HepG2 (cell line): Measurements from ENCODE around the gene ABHD17C. TPM values are rescaled to one million over a fixed set of nuclear protein-coding genes. Genes with fewer than 3 reads are reported as not detected.

Source experiments
- ATAD3A ChIP-seq: sonication (generic); formaldehyde crosslinking; IDR thresholded peaks from 2 replicates; pipeline ENCODE4 v1.4.0; 2020; ENCODE audit warnings: missing genetic modification reagents
- CBX1 ChIP-seq: IDR thresholded peaks from one replicate; pipeline ENCODE4 v1.6.1; 2016; ENCODE audit warnings: antibody characterized with exemption, low read depth
- GLI4 ChIP-seq: sonication (generic); formaldehyde crosslinking; IDR thresholded peaks from 2 replicates; pipeline ENCODE4 v1.5.1; 2020; ENCODE audit warnings: missing genetic modification reagents, mild to moderate bottlenecking, moderate library complexity, borderline replicate concordance
- GPBP1L1 ChIP-seq: sonication (generic); formaldehyde crosslinking; IDR thresholded peaks from 2 replicates; pipeline ENCODE4 v1.5.0; 2020; ENCODE audit warnings: mild to moderate bottlenecking, missing genetic modification reagents
- HNRNPUL1 ChIP-seq: fragments of 200-400 bp; formaldehyde crosslinking; IDR thresholded peaks from 2 replicates; pipeline ENCODE4 v1.6.1; 2017; ENCODE audit warnings: low read depth, mild to moderate bottlenecking, low read length, moderate library complexity
- KAT2B ChIP-seq: fragments of 150-350 bp; IDR thresholded peaks from 2 replicates; pipeline ENCODE4 v1.6.1; 2014; ENCODE audit warnings: low read depth, low read length, borderline replicate concordance
- MAFG ChIP-seq: sonication (generic); formaldehyde crosslinking; IDR thresholded peaks from 2 replicates; pipeline ENCODE4 v1.5.1; 2020; ENCODE audit warnings: mild to moderate bottlenecking, missing genetic modification reagents
- RBM39 ChIP-seq: fragments of 200-400 bp; formaldehyde crosslinking; IDR thresholded peaks from one replicate; pipeline ENCODE4 v1.6.1; 2018; ENCODE audit warnings: antibody characterized with exemption, mild to moderate bottlenecking, low read depth, low read length; ENCODE audit not compliant: poor library complexity, severe bottlenecking
- RFX3 ChIP-seq: IDR thresholded peaks from 2 replicates; pipeline ENCODE4 v1.6.1; 2016; ENCODE audit warnings: missing biosample characterization, missing genetic modification reagents
- SRF ChIP-seq: IDR thresholded peaks from 2 replicates; pipeline ENCODE4 v1.6.1; 2011; ENCODE audit warnings: mild to moderate bottlenecking, low read depth, low read length, moderate library complexity
- TBX3 ChIP-seq: fragments of 450-650 bp; IDR thresholded peaks from 2 replicates; pipeline ENCODE4 v1.6.1; 2017; ENCODE audit warnings: antibody characterized with exemption, mild to moderate bottlenecking, inconsistent platforms, borderline replicate concordance
- TCF12 ChIP-seq, 2 experiments: fragments of 450-650 bp in 1 of 2; sonication (generic) in 1 of 2; formaldehyde crosslinking in 1 of 2; IDR thresholded peaks; 2 replicates each; pipeline versions ENCODE4 v1.6.1 to v1.8.0; 2017 to 2022; ENCODE audit warnings: antibody characterized with exemption in 1 of 2, mild to moderate bottlenecking in 1 of 2, missing genetic modification reagents in 1 of 2, moderate library complexity in 1 of 2
- ZBTB21 ChIP-seq: sonication (generic); formaldehyde crosslinking; IDR thresholded peaks from 2 replicates; pipeline ENCODE4 v1.4.0; 2020; ENCODE audit warnings: missing genetic modification reagents
- ZBTB25 ChIP-seq: IDR thresholded peaks from 2 replicates; pipeline ENCODE4 v1.6.1; 2018; ENCODE audit warnings: missing genetic modification reagents
- ZC3H4 ChIP-seq: sonication (generic); formaldehyde crosslinking; IDR thresholded peaks from 2 replicates; pipeline ENCODE4 v1.4.0; 2020; ENCODE audit warnings: missing genetic modification reagents, borderline replicate concordance
- ZFP36 ChIP-seq: fragments of 150-350 bp; IDR thresholded peaks from 2 replicates; pipeline ENCODE4 v1.6.1; 2018; ENCODE audit warnings: borderline replicate concordance, low read length, low read depth; ENCODE audit not compliant: partially characterized antibody
- ZKSCAN5 ChIP-seq: sonication (generic); formaldehyde crosslinking; IDR thresholded peaks from 2 replicates; pipeline ENCODE4 v1.5.1; 2020; ENCODE audit warnings: mild to moderate bottlenecking, missing genetic modification reagents
- ZMYM4 ChIP-seq: sonication (generic); formaldehyde crosslinking; IDR thresholded peaks from 2 replicates; pipeline ENCODE4 v1.8.1; 2023; ENCODE audit warnings: mild to moderate bottlenecking, missing genetic modification reagents
- ZNF281 ChIP-seq: sonication (generic); formaldehyde crosslinking; IDR thresholded peaks from 2 replicates; pipeline ENCODE4 v1.4.0; 2020; ENCODE audit warnings: missing genetic modification reagents, borderline replicate concordance
- ZNF546 ChIP-seq: sonication (generic); formaldehyde crosslinking; conservative IDR thresholded peaks from 2 replicates; pipeline ENCODE4 v1.8.1; 2023; ENCODE audit warnings: mild to moderate bottlenecking, missing genetic modification reagents
- ZNF761 ChIP-seq: sonication (generic); formaldehyde crosslinking; conservative IDR thresholded peaks from 2 replicates; pipeline ENCODE4 v1.4.0; 2020; ENCODE audit warnings: mild to moderate bottlenecking, missing genetic modification reagents
- ZNF781 ChIP-seq: sonication (generic); formaldehyde crosslinking; IDR thresholded peaks from 2 replicates; pipeline ENCODE4 v1.5.1; 2020; ENCODE audit warnings: borderline replicate concordance, mild to moderate bottlenecking, missing genetic modification reagents; ENCODE audit errors: not compliant biosample characterization
- ZSCAN20 ChIP-seq: sonication (generic); formaldehyde crosslinking; IDR thresholded peaks from 2 replicates; pipeline ENCODE4 v1.4.0; 2020; ENCODE audit warnings: missing genetic modification reagents, mild to moderate bottlenecking, borderline replicate concordance
- ZSCAN29 ChIP-seq: sonication (generic); formaldehyde crosslinking; conservative IDR thresholded peaks from 2 replicates; pipeline ENCODE4 v1.4.0; 2020; ENCODE audit warnings: mild to moderate bottlenecking, missing genetic modification reagents
- ZSCAN30 ChIP-seq: sonication (generic); formaldehyde crosslinking; IDR thresholded peaks from 2 replicates; pipeline ENCODE4 v1.5.0; 2020; ENCODE audit warnings: mild to moderate bottlenecking, missing genetic modification reagents
- polyA plus RNA-seq, 8 experiments: library from polyadenylated mRNA; depleted of rRNA in 3 of 8; stranded (reverse) in 7 of 8; unstranded in 1 of 8; fragments of >200 nt; fragmentation: Illumina TruSeq in 4 of 8; extraction: Trizol in 4 of 8; gene quantifications; 2 replicates each; pipeline versions ENCODE4 v1.2.1 to v1.2.3, GENCODE V29; 2011 to 2016; ENCODE audit warnings: low read depth in 4 of 8, missing spikeins in 1 of 8, mixed read lengths in 1 of 8; ENCODE audit not compliant: insufficient read depth in 1 of 8
- total RNA-seq, 5 experiments: library from RNA; depleted of rRNA; stranded (reverse); fragments of >200 nt; fragmentation: Illumina TruSeq; extraction: Trizol; gene quantifications; 2 replicates each; pipeline ENCODE4 v1.2.3, GENCODE V29; 2016; ENCODE audit warnings: low read depth in 1 of 5

The ABHD17C gene
- total and polyA plus RNA-seq, 2 of the 13 experiments (the other 11 are each of a cell fraction or from before 2014, with no cell fraction given), result 2.9 to 3.9 TPM

GRCh38 chr15:80780416-80781221 is 85.5 kb downstream of the ABHD17C start (continued):
- peak; percentile 86; the same call in 1 of the 2 replicates for TF ChIP-seq ZSCAN20 (CRISPR knock-in tag)
- TF ChIP-seq ZSCAN30, result no peak
- peak; percentile 91 for TF ChIP-seq ZNF781 (CRISPR knock-in tag)
- no peak for TF ChIP-seq ZSCAN29 (CRISPR knock-in tag)
- TF ChIP-seq GPBP1L1 (CRISPR knock-in tag), result no peak
- TF ChIP-seq ZBTB25 (CRISPR knock-in tag), result peak; percentile 95
- peak; percentile 21; the same call in 1 of the 2 replicates for TF ChIP-seq RFX3 (CRISPR knock-in tag)
- no peak for TF ChIP-seq TCF12 (IDR thresholded peaks at IDR 0.05)
- peak; percentile 58; the same call in 1 of the 2 replicates for TF ChIP-seq TCF12 (CRISPR knock-in tag; IDR thresholded peaks at IDR 0.05)
- peak; percentile 68; the same call in 1 of the 2 replicates for TF ChIP-seq ZBTB21 (CRISPR knock-in tag)
- TF ChIP-seq ZMYM4 (CRISPR knock-in tag), result peak; percentile 74
- no peak for TF ChIP-seq MAFG (CRISPR knock-in tag)
- TF ChIP-seq HNRNPUL1, result no peak
- TF ChIP-seq ZNF761, result peak; percentile 90
- TF ChIP-seq CBX1, result no peak
- TF ChIP-seq GLI4 (CRISPR knock-in tag), result peak; percentile 73; the same call in 1 of the 2 replicates
- TF ChIP-seq TBX3, result no peak
- peak; percentile 50; the same call in 1 of the 2 replicates for TF ChIP-seq ZNF281 (CRISPR knock-in tag)
- no peak for TF ChIP-seq RBM39
- TF ChIP-seq ZC3H4 (CRISPR knock-in tag), result peak; percentile 80; the same call in 1 of the 2 replicates
- TF ChIP-seq ZFP36, result no peak
- peak; percentile 93 for TF ChIP-seq ATAD3A
- no peak for TF ChIP-seq KAT2B
- TF ChIP-seq ZKSCAN5 (CRISPR knock-in tag), result no peak
- no peak for TF ChIP-seq SRF
- peak; percentile 91 for TF ChIP-seq ZNF546 (CRISPR knock-in tag)
